LHCN-M2 (cell line): Measurements from ENCODE around the gene USP35. TPM values are rescaled to one million over a fixed set of nuclear protein-coding genes. Genes with fewer than 3 reads are reported as not detected.
A peak's percentile ranks its signal among the peaks of the same experiment; 100 is the strongest.
"Not testable (repeated sequence)": the region's sequence is repeated elsewhere in the genome, so short reads cannot be mapped to it uniquely, and the experiment has no call there.

Experiments
- DNase-seq: peaks from one replicate; pipeline ENCODE4 v3.0.0-alpha.2; 2012; ENCODE audit warnings: low read depth
- total RNA-seq: library from RNA; depleted of rRNA; stranded (reverse); fragments of >200 nt; gene quantifications from 2 replicates; pipeline ENCODE4 v1.2.3, GENCODE V29; 2014

Gene USP35
- total RNA-seq, 1 experiment from 2014 or later, result 6.6 TPM

DNA sequence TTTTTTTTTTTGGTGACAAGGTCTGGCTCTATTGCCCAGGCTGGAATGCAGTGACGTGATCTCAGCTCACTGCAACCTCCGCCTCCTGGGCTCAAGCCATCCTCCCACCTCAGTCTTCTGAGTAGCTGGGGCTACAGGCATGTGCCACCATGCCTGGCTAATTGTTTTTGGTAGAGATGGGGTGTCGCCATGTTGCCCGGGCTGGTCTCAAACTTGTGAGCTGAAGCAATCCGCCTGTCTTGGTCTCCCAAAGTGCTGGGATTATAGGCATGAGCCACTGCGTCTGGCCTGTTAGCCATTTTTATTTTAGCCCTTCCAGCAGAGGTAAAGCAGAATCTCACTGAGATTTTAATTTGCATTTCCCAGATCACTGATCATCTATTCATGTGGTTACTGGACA is 44.3 kb downstream of the USP35 start:
- DNase-seq, result not testable (repeated sequence)

DNA sequence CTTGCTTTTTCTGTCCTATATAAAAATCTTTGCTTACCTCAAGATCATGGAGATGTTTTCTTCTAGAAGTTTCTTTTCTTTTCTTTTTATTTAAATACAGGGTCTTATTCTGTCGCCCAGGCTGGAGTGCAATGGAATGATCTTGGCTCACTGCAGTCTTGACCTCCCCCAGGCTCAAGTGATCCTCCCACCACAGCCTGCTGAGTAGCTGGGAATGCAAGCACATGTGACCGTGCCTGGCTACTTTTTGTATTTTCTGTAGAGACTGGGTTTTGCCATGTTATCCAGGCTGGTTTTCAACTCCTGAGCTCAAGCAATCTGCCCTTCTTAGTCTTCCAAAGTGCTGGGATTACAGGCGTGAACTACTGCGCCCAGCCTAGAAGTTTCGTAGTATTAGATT is 45.3 kb downstream of the USP35 start:
- no peak for DNase-seq

DNA sequence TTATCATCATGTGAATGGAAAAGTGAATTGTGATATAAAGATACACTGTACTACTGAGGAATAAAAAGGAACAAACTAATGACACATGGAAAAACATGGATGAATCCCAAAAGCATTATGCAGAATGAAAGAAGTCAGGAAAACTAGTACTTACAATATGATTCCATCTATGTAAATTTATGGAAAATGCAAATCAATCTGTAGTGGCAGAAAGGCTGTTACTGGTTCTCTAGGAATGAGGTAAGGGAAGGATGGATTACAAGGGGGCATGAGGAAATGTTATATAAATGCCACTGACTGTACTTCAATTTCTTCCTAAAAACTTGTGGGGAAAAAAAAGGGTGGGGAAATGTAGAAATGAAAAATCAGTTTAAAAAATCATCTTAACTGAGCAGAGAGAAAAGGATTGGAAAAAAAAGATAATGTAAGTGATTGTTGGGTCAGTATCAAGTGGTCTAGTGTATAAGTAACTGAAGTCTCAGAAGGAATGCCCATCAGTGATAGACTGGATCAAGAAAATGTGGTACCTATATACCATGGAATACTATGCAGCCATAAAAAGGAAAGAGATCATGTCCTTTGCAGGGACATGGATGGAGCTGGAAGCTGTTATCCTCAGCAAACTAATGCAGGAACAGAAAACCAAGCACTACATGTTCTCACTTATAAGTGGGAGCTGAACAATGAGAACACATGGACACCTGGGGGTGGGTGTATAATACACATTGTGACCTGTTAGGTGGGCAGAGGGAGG is 48.8 kb downstream of the USP35 start:
- DNase-seq, result no peak

DNA sequence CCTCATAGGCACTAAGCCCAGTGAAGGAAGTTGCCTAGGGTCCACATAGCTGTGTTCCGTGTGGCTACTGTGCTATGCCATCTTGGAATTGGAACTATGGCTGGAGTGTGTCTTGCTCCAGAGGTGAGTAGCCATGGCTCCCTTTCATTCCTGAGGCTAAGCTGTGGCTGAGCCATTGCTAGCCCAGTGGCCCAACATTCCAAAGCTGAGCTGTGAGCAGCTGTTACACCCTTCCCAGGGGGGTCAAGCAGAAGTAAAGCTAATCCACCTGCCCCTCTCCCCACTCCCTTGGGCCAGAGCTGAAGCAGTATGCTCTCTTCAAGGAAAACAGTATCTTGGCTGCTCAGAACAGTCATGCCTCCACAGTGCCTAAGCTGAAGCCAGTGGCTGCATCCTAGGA is 51.1 kb downstream of the USP35 start:
- DNase-seq, result peak; percentile 70

DNA sequence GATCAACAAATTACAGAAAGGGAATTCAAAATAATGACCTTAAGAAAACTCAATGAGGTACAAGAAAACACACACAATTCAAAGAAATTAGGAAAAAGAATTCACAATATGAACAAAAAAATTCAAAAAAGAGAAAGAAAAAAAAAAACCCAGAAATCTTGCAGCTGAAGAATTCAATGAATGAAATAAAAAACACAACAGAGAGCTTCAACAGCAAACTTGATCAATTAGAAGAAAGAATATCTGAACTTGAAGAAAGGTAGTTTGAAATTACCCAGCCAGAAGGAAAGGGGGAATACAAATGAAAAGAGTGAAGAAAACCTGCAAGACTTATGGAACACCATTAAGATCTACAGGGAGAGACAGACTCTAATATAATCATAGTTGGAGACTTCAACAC is 52.8 kb downstream of the USP35 start:
- no peak for DNase-seq

DNA sequence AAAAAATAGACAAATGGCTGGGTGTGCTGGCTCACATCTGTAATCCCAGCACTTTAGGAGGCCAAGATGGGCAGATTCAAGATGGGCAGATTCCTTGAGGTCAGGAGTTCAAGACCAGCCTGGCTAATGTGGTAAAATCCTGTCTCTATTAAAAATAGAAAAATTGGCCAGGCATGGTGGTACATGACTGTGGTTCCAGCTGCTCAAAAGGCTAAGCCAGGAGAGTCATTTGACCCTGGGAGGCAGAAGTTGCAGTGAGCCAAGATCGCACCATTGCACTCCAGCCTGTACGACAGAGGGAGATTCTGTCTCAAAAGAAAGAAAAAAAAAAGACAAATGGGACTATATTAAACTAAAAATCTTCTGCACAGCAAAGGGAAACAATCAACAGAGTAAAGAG is 55.4 kb downstream of the USP35 start:
- peak; percentile 86 for DNase-seq

DNA sequence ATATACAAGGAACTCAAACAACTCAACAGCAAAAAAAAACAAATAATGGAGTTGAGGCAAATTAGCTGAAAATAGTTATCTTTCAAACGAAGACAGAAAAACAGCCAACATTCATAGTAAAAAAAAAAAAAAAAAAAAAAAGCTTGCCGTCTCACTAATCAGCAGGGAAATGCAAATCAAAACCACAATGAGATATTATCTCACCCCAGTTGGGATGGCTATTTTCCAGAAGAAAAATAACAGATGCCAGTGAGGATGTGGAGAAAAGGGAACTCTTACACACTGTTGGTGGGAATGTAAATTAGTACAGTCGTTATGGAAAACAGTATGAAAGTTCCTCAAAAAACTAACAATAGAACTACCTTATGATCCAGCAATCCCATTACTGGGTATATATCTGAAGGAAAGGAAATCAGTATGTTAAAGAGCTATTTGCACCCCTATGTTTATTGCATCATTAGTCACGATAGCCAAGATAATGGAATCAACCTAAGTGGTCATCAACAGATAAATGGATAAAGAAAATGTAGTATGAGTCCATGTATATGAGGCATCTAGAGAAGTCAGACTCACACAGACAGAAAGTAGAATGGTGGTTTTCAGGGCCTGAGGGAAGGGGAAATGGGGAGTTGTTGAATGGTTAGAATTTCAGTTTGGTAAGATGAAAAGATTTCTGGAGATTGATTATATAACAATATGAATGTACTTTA is 56.0 kb downstream of the USP35 start:
- peak; percentile 74 for DNase-seq

DNA sequence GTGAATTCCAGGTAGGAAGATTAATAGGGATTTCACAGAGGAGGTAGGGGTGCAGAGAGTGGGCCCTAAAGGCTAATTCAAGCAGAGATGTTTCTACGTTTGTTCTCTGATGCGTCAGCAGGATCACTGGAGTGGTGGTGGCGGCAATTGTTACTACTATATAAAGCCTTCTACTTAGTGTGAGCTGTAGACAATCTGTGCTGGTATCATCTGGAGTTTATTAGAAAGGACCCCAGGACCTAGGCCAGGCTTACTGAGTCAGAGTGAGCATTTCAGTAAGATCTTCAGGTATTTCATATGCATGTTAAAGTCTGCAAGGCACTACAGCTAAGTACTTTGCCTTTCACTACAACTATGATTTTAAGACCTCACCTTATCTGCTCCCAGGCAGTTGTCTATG is 59.5 kb downstream of the USP35 start:
- DNase-seq, result no peak

DNA sequence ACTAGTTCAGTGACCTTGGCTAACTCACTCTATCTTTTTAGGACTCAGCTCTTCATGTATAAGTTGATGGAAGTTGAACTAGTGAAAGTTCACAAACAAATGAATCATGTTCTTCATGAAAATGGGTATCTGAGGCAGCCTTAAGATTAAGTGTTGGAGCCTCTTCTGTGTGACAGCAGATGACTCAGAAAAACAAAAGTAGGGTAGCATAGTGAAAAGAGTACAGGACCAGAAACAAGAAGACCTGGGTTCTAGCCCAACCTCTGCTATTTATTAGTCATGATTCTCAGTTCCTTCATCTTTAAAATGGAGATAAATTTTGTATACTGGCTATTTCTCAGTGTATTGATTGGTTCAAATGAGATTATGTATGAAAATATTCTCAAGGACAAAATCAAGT is 60.2 kb downstream of the USP35 start:
- no peak for DNase-seq

DNA sequence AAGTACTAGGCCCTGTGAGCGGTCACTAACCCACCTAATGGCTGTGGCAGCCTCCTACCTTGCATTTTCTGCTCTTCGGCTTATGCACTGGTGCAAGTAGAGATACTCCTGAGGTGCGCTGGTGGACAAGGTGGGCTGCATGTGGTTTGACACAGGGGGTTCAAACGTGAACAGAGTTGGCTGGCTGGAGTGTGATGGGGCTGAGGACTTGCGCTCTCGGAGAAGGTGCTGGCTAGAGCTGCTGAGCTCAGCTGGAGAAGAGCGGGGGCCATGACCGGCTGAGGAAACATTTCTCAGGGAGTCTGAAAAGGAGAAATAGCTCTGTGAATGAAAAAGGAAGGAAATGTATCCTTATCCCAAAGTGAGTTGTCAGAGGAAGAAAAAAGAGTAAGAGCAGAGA is 61.4 kb downstream of the USP35 start:
- no peak for DNase-seq

DNA sequence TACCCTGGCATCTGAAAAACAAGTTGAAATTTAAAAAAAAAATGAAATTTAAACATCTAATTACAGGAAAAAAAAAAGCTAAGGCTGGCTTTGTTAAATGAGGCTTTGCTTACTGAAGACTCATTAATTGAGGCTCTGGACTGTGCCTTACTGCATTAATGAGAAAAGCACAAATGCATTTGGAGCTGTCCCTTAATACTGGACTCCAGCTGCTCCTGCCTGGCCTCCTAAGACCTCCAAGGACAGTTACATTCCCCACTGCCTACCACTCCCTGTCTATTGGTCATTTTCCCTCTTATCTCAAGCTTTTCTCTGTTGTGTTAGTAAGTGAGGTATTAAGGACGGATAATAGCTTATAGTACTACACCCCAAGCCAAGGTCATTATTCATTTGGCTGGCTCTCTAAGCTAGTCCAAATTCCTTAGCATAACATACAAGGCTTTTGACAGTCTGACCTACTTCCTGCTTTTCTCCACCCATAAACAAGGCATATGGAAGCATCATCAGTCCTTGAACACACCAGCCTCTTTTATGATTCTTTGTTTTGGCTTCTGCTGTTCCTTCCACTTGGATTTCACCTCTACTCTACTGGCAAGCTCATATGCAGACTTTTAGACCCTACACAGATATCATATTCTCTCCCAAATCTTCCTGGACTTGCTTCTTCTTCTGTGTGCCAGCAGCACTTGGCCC is 62.5 kb downstream of the USP35 start:
- no peak for DNase-seq

DNA sequence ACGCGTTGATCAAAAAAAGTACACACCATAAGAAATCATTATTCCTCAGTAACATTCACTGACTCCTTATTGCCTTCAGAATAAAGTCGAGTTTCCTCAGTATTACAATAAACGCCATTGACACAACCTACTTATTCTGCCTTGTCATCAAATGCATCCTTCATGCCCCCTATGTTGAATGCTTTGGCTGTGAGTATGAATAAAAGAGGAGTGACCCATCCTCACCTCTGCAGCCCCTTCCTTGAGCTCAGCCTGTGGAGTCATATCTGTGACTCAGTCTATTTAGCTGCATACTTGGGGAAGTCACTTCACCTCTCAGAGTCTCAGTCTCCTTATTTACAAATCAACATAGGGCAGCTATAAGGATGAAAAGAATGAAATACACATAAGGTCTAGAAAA is 65.1 kb downstream of the USP35 start:
- no peak for DNase-seq

DNA sequence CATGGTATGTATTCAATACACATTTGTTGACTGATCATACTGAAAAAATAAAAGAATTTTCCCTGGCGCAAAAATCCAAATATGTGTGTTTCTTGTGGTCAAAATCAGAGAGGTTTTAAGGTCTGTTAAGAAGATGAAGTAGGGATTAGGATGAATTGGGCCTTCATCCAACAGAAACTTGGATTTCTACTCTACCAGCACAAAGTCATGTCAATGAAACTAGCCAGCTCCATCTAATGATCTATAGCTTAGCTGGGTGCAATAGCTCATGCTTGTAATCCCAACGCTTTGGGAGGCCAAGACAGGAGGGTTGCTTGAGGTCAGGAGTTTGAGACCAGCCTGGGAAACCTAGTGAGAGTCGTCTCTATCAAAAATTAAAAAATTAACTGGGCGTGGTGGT is 65.5 kb downstream of the USP35 start:
- no peak for DNase-seq

DNA sequence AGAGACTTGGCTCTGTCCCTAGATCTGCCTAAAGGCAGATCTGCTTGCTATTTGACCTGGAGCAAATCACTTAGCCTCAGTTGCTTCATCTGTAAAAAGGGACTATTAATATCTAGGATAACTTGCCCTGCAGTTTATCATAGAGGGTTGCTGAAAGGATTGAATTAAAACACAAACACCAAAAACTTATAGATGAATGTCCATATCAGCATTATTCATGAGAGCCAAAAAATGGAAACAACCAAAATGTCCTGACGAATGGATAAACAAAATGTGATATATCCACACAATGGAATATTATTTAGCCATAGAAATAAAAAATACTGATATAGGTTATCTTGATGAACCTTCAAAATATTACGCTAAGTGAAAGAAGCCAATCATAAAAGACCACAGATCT is 67.2 kb downstream of the USP35 start:
- no peak for DNase-seq

DNA sequence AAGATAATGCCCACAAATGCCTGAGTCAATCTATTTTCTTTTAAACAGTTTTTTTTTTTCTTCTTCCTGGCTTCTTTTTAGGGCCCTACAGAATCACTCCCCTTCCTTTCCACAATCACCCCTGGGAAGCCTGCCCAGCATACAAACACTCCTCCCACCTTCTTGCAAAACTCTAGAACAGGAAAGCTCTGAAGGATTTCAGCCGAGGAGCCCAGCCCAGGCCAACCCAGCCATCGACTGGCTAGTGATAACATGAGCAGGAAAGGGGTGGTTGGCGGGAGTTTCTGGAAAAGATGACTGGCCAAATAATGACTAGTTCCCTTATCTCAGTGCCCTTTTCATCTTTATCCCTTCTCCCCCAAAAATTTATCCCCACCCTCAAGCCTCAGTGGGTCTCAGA is 68.2 kb downstream of the USP35 start:
- peak; percentile 48 for DNase-seq

DNA sequence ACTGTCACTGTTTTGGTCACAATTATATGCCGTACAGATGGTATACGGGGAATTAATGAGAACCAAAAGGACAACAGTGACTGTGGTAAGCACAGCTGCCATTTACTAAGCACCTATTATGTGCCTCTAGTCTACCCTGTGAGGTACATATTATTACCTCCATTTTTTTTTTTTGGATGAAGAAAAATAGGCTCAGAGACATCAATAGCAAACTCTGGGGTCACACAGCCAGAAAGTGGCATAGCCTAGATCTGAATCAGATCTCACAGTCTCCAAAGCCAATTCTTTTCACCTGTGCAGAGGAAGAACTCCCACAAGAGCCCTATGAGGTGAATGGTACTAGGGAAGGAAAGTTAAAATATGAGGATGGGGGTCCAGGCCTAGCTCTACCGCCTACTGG is 68.9 kb downstream of the USP35 start:
- DNase-seq, result no peak

DNA sequence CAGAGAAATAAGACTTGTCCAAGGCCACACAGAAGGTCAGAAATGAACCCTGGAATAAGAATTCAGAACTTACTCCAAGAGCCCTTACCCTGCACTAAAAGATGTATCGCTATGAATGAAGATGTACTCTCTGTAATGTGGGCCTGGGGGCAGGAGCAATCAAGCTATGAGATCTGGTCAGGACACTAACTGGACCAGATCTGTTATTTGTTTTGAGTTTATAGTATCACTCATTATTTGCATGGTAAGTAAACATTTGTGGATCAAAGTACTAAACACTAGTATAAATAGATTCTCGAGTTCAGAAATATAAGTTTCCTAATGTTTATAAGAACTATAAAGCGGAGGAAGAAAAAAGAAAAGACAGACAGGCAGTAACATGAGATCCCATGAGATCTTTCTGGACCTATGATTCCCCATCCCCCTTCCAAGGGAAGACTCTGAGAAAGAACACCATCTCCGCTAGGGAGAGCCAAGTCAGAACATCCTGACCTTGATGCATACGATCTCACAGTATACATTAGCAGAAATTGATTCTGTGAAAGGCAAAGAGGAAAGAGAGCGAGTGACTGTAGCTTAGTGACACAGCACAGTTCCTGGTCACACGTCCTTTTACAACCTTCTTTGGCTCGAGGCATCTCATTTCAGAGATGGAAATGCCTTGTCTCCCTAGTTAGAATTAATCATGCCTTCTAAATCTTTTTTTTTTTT is 71.2 kb downstream of the USP35 start:
- DNase-seq, result no peak

DNA sequence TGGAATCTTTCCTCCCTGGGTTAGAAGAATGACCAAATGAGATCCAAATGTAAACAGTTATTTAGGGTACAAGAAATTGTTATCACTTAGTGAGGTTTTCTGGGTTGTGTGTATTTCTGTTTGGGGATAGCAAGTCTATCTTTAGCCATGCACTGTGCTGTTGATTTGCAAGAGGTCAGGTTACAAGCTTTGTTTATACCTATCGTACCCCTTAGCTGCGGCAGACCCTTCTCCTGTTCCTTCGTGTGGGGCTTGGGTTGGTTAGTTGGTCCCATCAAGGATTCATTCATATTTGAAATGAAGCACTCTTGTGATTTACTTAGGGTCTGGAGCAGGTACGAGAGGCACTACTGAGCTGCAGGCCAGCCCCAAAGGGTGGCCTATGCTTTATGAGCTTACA is 72.6 kb downstream of the USP35 start:
- no peak for DNase-seq

DNA sequence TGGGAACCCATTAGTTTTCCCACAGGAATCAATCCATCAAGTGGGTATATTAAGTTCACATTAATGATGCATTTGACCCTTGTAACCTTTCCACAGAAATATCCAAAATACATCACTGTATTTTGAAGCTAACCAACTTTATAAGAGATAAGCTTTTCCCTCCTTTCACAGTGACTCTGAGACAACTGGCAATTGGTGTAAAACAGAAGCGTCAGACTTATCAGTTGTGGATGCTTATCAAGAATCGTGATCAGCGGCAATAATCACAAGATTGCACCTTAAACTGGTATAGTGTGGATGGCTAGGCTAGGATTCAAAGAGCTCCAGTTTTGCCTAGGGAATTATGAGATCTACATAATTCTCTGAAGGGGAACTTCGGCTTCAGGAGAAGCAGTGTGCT is 73.1 kb downstream of the USP35 start:
- DNase-seq, result no peak

DNA sequence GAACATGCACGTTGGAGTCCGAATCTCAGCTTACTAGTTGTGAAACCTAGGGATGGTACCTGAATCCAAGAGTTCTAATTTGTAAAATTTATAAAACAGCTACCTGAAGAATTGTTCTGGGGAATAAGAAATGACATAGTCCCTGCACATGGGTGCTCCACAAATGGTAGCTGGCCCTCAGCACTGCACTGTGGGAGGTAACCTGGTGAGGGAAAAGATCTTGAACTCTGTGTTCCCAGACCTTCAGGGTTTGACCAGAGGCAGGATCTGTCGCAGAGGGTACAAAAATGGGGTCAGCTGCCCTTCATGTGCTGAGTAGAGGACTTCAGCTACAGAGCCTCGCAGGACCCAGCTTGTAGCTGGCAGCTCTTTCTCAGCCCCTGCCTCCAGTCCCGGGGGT is 73.5 kb downstream of the USP35 start:
- DNase-seq, result no peak

DNA sequence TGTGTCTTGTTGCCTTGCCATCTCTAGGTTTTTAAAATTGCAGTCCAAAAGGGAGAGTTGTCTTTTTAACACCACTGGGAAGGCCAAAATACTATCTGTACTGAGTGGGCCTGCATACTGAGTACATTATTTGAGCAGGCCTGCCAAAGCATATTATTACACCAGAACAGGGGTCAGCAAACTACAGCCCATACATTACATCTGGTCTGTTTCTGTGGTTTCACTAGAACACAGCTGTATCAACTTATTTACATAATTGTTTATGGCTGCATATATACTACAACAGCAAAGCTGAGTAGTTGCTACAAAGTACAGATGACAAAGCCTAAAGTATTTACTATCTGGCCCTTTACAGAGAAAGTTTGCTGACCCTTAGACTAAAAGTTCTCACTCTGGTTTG is 74.0 kb downstream of the USP35 start:
- no peak for DNase-seq
